NCI-H128 (cell line): ENCODE data around the gene MYO5A.
"Not testable (repeated sequence)": the region's sequence is repeated elsewhere in the genome, so short reads cannot be mapped to it uniquely, and the experiment has no call there.

Experiments used
- DNase-seq: peaks from one replicate; lab custom pipeline; 2025; ENCODE audit not compliant: unreplicated experiment; lab: John Stamatoyannopoulos, UW

MYO5A gene

DNA sequence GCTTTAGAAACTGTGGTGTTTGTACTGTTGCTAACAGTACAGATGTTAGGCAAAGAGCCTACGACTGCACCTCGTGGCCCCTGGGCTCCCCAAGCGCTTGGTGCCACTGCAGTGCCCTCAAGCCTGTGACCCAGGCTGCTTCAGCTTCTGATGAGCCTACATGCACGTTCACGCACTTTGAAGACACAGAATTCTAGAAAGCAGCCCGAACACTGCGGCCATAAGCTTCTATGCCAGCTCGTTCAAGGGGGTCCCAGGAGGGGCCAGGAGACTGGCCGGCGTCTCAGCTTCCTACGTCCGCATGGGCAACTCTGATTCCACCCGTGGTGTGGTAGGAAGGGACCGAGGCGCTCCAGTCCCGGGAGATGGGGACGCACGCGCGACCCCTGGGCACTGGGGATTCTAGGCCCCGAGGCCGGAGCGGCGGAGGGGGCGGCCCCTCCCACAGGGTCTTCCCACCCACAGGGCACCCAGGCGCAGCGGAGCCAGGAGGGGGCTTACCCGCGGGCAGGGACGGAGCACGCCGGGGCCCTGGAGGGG is 233.7 kb downstream of the MYO5A start:
- DNase-seq, result no peak

- DNase-seq, result no peak
These were observed 235.8 kb downstream of the MYO5A start for GRCh38 chr15:52292780-52293392.

GRCh38 chr15:52291204-52291603 is 237.5 kb downstream of the MYO5A start:
- DNase-seq, result no peak

DNA sequence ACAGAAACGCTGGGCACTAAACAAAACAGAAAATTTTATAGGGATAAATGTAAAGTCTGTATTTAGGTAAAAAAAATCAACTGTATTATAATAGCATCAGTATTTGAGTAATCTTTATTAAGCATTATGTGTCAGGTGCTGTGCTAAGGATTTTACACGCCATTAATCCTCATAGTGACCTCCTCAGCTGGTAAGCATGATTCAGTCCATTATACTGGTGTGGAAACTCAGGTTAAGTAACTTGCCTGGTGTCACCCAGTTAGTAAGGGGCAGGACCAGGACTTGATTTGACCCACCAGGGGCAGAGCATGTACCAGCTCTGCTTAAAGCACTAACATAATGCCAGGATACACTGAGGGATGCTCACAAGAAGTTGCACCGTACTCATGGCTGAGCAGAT is 237.9 kb downstream of the MYO5A start:
- DNase-seq, result no peak

GRCh38 chr15:52290329-52290728 is 238.4 kb downstream of the MYO5A start:
- no peak for DNase-seq

GRCh38 chr15:52289629-52290081 is 239.0 kb downstream of the MYO5A start:
- DNase-seq, result no peak

GRCh38 chr15:52288986-52289385 is 239.7 kb downstream of the MYO5A start:
- no peak for DNase-seq

GRCh38 chr15:52288051-52288942 is 240.4 kb downstream of the MYO5A start:
- no peak for DNase-seq

DNA sequence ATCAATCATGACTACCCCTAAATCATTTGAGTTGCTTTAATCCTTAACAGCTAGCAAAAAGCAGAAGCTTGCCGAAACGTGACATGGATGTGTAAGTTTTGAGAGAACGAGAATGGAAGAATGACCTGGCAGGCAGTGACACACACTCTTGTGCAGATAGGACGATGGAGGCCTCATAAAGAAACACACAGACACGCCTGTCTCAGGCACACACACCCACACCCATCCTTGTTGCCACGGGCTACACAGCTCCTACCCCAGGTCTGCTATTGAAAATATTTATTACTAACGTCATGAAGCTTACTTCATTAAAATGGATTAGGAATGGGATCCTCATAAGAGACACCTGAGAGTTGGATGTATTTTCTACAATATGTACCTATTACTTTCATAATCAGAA is 241.6 kb downstream of the MYO5A start:
- DNase-seq, result no peak

GRCh38 chr15:52285941-52286340 is 242.7 kb downstream of the MYO5A start:
- not testable (repeated sequence) for DNase-seq

GRCh38 chr15:52284164-52284563 is 244.5 kb downstream of the MYO5A start:
- no peak for DNase-seq

GRCh38 chr15:52283281-52283680 is 245.4 kb downstream of the MYO5A start:
- no peak for DNase-seq

GRCh38 chr15:52282418-52282817 is 246.3 kb downstream of the MYO5A start:
- DNase-seq, result no peak

DNA sequence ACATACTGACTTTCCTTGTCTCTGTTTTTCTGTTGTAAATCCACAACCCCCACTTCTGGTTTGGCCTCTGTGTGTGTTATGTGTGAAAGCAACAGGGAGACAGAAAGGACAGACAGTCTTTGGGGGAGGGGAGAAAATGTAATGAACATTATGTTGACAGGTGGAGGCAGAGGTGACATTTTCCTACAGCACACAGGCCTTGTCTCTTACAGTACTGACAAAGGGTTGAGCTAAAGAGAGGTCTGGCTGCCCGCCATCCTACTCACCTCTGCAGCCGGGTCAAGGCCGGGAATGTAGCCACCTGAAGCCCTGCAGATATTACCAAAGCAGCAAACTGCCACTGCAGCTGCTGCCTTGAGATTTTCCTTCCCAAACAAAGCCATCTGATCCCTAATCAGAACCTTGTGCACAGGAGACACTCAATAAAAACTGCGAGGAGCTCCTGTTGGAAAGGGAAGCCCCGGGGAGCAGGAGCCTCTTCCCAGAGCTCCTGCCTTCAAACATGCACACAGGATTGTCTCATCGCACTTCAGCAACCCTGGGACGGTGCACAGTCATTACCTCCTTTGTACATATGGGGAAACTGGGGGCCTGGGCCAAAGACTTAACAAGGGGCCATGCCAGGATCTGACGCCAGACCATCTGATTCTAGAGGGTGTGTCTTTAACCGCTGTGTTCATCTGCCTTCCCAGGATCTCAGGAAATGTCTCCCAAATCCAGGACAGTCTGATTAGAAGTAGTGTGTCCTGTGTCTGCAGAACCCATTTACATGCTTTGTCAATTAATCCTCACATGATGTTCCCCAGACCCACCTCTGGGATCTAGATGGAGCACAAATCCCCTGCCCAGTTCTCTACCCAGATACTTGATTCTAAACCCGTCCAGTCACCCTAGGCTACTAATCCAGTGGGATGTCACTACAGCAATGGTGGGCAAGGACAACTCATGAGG is 247.3 kb downstream of the MYO5A start:
- DNase-seq, result no peak

- no peak for DNase-seq
These were observed 248.2 kb downstream of the MYO5A start for GRCh38 chr15:52280326-52281084.

GRCh38 chr15:52278636-52279367 is 249.9 kb downstream of the MYO5A start:
- no peak for DNase-seq

DNA sequence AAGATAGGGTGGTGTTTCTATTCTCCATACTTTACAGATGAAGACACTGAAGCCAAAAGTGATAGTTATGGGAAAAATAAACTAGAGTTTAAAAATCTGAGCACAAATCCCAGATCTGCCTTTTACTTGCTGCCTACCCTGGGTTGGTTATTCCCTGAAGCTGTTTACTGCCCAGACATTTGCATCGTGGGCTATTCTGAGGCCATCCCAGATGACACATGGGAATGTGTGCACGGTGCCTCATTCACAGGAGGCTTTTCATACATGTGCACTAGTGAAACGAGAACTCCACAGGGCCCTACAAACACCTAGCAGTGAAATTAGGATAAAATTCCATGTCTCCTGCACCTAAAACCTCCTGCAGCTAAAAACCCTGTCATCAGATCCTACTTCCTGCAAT is 250.5 kb downstream of the MYO5A start:
- DNase-seq, result no peak

DNA sequence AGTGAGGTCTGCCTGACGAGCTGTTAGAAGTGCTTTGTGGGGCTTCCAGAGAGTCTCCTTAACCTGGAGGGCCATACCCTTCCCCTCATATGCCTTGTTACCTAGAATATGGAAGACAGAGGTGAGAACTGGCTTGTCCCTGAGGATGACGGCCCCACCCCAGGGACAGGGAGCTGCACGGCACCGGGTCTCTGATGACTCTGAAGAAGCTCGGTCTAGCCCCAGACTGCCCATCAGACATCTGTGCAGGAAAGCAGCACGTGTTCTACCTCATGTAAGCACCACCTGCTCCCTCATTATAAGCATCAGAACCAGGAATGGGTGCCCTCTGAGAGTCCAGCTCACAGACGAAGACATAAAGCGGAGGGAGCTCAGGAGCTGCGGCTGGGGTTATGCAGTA is 251.1 kb downstream of the MYO5A start:
- no peak for DNase-seq

- DNase-seq, result no peak
These were observed 252.4 kb downstream of the MYO5A start for GRCh38 chr15:52276256-52276770.
